Measurements from ENCODE around the gene PTPN7.

PTPN7 gene

GRCh38 chr1:202187697-202188407 is 27.4 kb upstream of the PTPN7 start:
- H3K27ac ChIP-seq (ENCODE audit: low read length), result no peak overlapping the region
- TF ChIP-seq CTCF (IDR thresholded peaks at IDR 0.05; ENCODE audit: low read depth, low read length), result no peak
- no peak for TF ChIP-seq EZH2phosphoT487 (IDR thresholded peaks at IDR 0.05; ENCODE audit: low read depth)
- no peak overlapping the region for H3K4me2 ChIP-seq (ENCODE audit: low read length)
- no peak overlapping the region for H3K9ac ChIP-seq (ENCODE audit: low read length)
- no peaks in the 10 kb centered on the region for H4K20me1 ChIP-seq (ENCODE audit: insufficient read depth, low read length)
- H3K9me3 ChIP-seq (ENCODE audit: insufficient read depth, low read length), result no peaks in the 10 kb centered on the region
- no peak overlapping the region for H3K4me3 ChIP-seq (ENCODE audit: low read length)
- H3K79me2 ChIP-seq (ENCODE audit: low read length), result no peaks in the 10 kb centered on the region
- H3K27me3 ChIP-seq (ENCODE audit: low read depth, low read length), result peaks cover 31% of the 10 kb centered on the region
- no peaks in the 10 kb centered on the region for H3K36me3 ChIP-seq (replicated peaks; ENCODE audit: low read depth, low read length)
- peaks cover 3% of the 10 kb centered on the region; the same call in 1 of the 2 replicates for H3K4me1 ChIP-seq (ENCODE audit: low read length)
- no peak overlapping the region for H2AFZ ChIP-seq (ENCODE audit: low read depth, low read length)

DNA sequence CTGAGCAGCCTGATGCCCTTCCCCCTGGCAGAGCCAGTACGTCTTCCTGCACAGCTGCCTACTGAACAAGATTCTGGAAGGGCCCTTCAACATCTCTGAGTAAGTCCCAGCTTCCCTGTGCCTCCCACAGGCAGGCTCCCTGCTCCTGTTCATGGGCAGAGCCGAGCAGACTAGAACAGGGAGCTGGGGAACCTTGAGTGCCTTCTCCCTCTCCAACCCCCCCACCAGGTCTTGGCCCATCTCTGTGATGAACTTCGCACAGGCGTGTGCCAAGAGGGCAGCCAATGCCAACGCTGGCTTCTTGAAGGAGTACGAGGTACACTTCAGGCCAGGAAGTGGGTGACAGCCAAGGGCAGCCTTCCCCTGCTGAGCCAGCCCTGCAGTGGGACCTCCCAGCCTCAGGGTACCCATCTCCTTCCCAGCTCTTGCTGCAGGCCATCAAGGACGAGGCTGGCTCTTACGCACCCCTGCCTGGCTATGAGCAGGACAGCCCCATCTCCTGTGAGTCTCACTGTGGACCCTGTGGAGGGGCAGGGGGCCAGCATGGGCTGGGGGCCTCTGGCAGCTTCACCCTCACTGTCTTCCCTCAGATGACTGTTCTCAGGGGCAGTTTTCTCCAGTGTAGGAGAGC is 26.8 kb upstream of the PTPN7 start:
- peaks cover 3% of the 10 kb centered on the region; the same call in 1 of the 2 replicates for H3K4me1 ChIP-seq (ENCODE audit: low read length)
- H3K4me2 ChIP-seq (ENCODE audit: low read length), result no peak overlapping the region
- H3K9ac ChIP-seq (ENCODE audit: low read length), result no peak overlapping the region
- TF ChIP-seq CTCF (IDR thresholded peaks at IDR 0.05; ENCODE audit: low read depth, low read length), result no peak
- H3K27ac ChIP-seq (ENCODE audit: low read length), result no peak overlapping the region
- no peak overlapping the region for H3K4me3 ChIP-seq (ENCODE audit: low read length)
- H3K27me3 ChIP-seq (ENCODE audit: low read depth, low read length), result peaks cover 31% of the 10 kb centered on the region
- H3K36me3 ChIP-seq (replicated peaks; ENCODE audit: low read depth, low read length), result no peaks in the 10 kb centered on the region
- no peaks in the 10 kb centered on the region for H3K9me3 ChIP-seq (ENCODE audit: insufficient read depth, low read length)
- H3K79me2 ChIP-seq (ENCODE audit: low read length), result no peaks in the 10 kb centered on the region
- H4K20me1 ChIP-seq (ENCODE audit: insufficient read depth, low read length), result no peaks in the 10 kb centered on the region
- no peak overlapping the region for H2AFZ ChIP-seq (ENCODE audit: low read depth, low read length)

GRCh38 chr1:202186327-202186726 is 25.9 kb upstream of the PTPN7 start:
- Histone ChIP-seq H3K4me3 (ENCODE audit: low read length) (no peak overlapping the region), H3K9ac (ENCODE audit: low read length) (no peak overlapping the region), H3K4me2 (ENCODE audit: low read length) (no peak overlapping the region)

More at GRCh38 chr1:202186327-202186726, 25.9 kb upstream of the PTPN7 start:
- Histone ChIP-seq H3K9me3 (ENCODE audit: insufficient read depth, low read length) (no peaks in the 10 kb centered on the region), H3K36me3 (replicated peaks; ENCODE audit: low read depth, low read length) (no peaks in the 10 kb centered on the region), H2AFZ (ENCODE audit: low read depth, low read length) (no peak overlapping the region), H3K4me1 (ENCODE audit: low read length) (peaks cover 3% of the 10 kb centered on the region; the same call in 1 of the 2 replicates), H3K79me2 (ENCODE audit: low read length) (no peaks in the 10 kb centered on the region), H3K27me3 (ENCODE audit: low read depth, low read length) (peaks cover 34% of the 10 kb centered on the region), H3K27ac (ENCODE audit: low read length) (no peak overlapping the region), H4K20me1 (ENCODE audit: insufficient read depth, low read length) (no peaks in the 10 kb centered on the region)
- TF ChIP-seq CTCF (IDR thresholded peaks at IDR 0.05; ENCODE audit: low read depth, low read length) (no peak), EZH2phosphoT487 (IDR thresholded peaks at IDR 0.05; ENCODE audit: low read depth) (no peak)

Measured in OCI-LY3 (cell line).